Measurements from ENCODE around the gene TMEM178B.

TMEM178B gene

DNA sequence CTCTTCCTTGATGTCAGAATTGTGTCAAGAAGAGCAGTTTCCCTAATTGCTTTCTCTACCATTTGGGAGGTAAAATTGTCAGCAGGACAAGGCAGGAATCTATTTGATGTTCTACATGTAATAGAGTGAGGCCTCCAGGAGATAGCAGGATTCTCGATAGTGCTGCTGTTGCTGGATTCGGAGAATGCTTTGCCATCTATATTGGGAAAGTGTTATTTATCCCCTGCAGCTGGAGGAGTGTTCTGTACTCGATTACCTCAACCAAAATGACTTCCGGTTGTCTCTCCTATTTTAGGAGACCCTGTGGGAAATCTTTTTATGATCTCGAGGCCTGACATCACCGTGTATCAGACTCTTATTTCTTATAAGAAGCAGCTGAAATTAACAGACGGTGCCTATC, 217.1 kb downstream of the TMEM178B start:
- in situ Hi-C loops (cut with HindIII; ENCODE audit: low sequenced_read_pairs) = no loop called here
- no peak for TF ChIP-seq CTCF (IDR thresholded peaks at IDR 0.05; ENCODE audit: low read depth, low read length, missing control alignments)

DNA sequence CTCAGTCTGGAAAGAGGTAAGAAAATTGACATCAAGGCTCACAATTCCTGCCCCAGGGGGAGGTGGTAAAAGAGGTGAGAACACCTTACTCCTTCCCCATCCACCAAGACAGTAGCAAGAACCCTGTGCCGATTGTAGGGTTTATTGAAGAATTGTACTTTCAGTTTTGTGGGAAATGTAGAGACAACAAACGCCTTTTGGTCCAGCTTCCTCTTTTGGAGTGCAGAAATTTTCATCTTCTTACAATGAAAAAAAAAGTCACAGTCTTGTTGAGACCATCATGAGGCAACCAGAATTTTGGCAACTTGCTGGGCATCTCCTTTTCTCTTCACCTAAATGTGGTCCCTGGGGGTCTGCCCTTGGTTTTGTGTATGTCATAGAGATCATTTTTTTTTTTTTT, 217.7 kb downstream of the TMEM178B start:
- H3K4me3 ChIP-seq (ENCODE audit: low read depth, low read length) = no peak overlapping the region
- no peak for TF ChIP-seq CTCF (IDR thresholded peaks at IDR 0.05; ENCODE audit: low read depth, low read length, missing control alignments)
- no peak for DNase-seq (ENCODE audit: low read depth)
- in situ Hi-C loops (cut with HindIII; ENCODE audit: low sequenced_read_pairs) = no loop called here

More for the DNA sequence above, 217.1 kb downstream of the TMEM178B start:
- H3K4me3 ChIP-seq (ENCODE audit: low read depth, low read length) = no peak overlapping the region
- DNase-seq (ENCODE audit: low read depth) = no peak

DNA sequence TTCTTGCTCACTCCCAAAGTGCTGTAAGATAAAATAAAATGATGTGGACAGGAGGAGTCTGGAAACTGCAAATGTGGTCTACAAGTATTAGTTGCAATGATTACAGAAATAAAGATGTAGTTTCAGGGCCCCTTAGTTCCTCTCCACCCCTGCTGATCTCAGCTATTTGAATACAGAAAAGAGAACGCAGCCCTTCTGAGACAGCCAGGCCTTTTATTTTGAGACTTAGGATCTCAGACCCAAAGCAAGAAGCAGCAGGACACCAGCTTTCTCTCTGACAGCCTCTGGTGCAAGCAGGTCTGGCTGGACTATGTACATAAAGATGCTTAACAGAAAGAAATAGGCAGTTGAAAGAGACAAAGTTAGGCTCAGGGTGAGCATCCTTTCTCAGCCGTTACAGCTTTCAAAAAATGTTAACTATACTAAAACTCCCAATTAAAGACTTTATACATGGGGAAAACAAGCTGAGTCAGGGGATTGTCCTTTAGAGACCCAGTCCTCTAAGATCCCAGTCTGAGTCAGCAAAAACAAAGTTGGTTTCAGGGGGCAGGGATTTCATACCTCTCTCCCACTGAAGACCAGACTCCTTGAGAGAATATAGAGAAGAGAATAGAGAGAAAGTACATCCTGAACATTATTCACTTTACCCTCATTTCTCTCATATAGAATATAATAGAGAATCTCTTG, 220.4 kb downstream of the TMEM178B start:
- H3K4me3 ChIP-seq (ENCODE audit: low read depth, low read length) = no peak overlapping the region
- DNase-seq (ENCODE audit: low read depth) = no peak
- in situ Hi-C loops (cut with HindIII; ENCODE audit: low sequenced_read_pairs) = no loop called here
- no peak for TF ChIP-seq CTCF (IDR thresholded peaks at IDR 0.05; ENCODE audit: low read depth, low read length, missing control alignments)

DNA sequence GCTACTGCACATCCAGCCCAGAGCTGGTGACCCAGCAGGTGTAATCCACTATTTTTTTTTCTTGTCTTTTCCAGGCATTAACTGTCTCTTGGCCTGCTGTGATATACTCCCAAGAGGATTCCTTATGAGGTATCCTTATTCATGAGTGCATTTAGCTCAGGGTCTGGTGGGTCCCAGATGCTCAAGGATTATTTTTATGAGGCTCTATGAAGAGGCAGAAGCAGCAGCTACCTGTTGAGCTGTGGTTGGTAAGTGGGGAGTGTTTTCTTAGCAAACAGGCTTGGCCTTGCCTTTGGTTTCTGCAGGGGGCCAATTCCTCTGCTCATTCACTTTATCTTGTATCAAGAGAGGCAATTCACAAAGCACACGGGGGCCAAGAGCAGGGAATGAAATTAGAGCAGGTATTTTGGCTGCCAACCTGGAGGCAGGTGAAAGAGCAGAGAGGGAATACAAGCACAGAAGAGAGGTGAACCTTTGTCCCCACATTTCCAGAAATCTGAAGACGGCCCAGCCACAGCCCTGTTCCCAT, 221.6 kb downstream of the TMEM178B start:
- no peak overlapping the region for H3K4me3 ChIP-seq (ENCODE audit: low read depth, low read length)
- TF ChIP-seq CTCF (IDR thresholded peaks at IDR 0.05; ENCODE audit: low read depth, low read length, missing control alignments) = no peak
- in situ Hi-C loops (cut with HindIII; ENCODE audit: low sequenced_read_pairs) = no loop called here
- no peak for DNase-seq (ENCODE audit: low read depth)

- no peak for DNase-seq (ENCODE audit: low read depth)
- in situ Hi-C loops (cut with HindIII; ENCODE audit: low sequenced_read_pairs) = no loop called here
- no peak overlapping the region for H3K4me3 ChIP-seq (ENCODE audit: low read depth, low read length)
- no peak for TF ChIP-seq CTCF (IDR thresholded peaks at IDR 0.05; ENCODE audit: low read depth, low read length, missing control alignments)
Observed at GRCh38 chr7:141300816-141301215, 227.0 kb downstream of the TMEM178B start.

DNA sequence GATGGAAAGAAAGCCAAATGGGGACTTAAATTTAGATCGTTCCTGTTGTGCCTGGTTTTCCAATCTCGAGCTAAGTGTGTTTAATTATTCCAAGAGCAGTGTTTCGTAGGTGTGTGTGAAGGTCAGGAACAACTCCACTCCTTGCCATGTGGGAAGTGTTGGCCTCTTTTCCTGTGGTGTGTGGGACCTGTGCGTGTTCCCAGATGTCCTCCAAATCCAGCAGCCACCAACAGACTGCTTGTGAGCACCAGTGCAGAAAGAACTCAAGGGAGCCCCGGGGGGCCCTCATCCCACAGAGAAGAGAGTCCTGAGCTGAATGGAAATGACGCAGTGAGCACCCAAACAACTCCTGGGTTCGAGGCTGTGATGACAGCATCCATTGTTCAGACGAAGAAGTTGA, 227.7 kb downstream of the TMEM178B start:
- DNase-seq (ENCODE audit: low read depth) = no peak
- TF ChIP-seq CTCF (IDR thresholded peaks at IDR 0.05; ENCODE audit: low read depth, low read length, missing control alignments) = no peak
- in situ Hi-C loops (cut with HindIII; ENCODE audit: low sequenced_read_pairs) = no loop called here
- no peak overlapping the region for H3K4me3 ChIP-seq (ENCODE audit: low read depth, low read length)
